Measurements from ENCODE around the gene PTGER2. TPM values are rescaled to one million over a fixed set of nuclear protein-coding genes. Genes with fewer than 3 reads are reported as not detected.

The PTGER2 gene
- total RNA-seq, result 5.3 TPM
- long read RNA-seq, transcript PTGER2-201 (2 exons, 2,383 nt), result major isoform, 16 of 20 reads
- long read RNA-seq, partial matches to known transcripts, result 0 of 20 reads
- long read RNA-seq, other reads (novel, unspliced or antisense), result 0 of 20 reads

GRCh38 chr14:52313903-52314594 is at the start of gene PTGER2:
Gene PTGER2, plus strand, starts transcription at chr14:52314312. Its CDS starts 237 bp downstream, at chr14:52314549.
- intact Hi-C loops (cut with DNase I), result no loop called here
- ATAC-seq (peak; percentile 90), DNase-seq (peak; percentile 95)
- Histone ChIP-seq H3K4me1 (peaks cover 18% of the 10 kb centered on the region), H3K4me3 (peak within 1 kb of the TSS; percentile 62), H3K36me3 (no peaks in the 10 kb centered on the region), H3K27ac (peak within 1 kb of the TSS; percentile 78), H3K9me3 (no peaks in the 10 kb centered on the region), H3K27me3 (peaks cover 4% of the 10 kb centered on the region)
- TF ChIP-seq, protein P1, sequence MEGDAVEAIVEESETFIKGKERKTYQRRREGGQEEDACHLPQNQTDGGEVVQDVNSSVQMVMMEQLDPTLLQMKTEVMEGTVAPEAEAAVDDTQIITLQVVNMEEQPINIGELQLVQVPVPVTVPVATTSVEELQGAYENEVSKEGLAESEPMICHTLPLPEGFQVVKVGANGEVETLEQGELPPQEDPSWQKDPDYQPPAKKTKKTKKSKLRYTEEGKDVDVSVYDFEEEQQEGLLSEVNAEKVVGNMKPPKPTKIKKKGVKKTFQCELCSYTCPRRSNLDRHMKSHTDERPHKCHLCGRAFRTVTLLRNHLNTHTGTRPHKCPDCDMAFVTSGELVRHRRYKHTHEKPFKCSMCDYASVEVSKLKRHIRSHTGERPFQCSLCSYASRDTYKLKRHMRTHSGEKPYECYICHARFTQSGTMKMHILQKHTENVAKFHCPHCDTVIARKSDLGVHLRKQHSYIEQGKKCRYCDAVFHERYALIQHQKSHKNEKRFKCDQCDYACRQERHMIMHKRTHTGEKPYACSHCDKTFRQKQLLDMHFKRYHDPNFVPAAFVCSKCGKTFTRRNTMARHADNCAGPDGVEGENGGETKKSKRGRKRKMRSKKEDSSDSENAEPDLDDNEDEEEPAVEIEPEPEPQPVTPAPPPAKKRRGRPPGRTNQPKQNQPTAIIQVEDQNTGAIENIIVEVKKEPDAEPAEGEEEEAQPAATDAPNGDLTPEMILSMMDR (IDR thresholded peaks at IDR 0.05), result no peak

DNA sequence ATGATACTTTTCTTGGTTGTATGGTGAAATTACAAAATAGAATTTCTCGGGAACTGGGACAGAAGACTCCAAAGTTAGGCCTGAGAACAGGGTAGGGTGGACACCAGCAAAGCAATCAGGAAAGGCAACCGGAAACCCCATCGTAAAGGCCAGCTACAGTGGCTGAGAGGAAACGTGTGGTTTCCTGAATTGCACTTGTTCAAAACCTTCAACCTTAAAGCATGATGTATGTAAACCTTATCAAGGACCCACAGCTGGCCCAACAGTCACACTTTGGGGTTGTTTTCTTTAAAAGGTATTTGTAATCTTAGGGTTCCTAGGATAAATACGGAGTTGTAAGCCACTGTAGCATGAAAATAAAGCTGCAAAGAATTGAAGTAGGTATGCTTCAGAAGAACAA is 48.9 kb upstream of the PTGER2 start:
- TF ChIP-seq, protein P1 (IDR thresholded peaks at IDR 0.05), result no peak
- H3K4me3 ChIP-seq, result no peak overlapping the region
- H3K9me3 ChIP-seq, result no peaks in the 10 kb centered on the region
- H3K4me1 ChIP-seq, result peaks cover 10% of the 10 kb centered on the region
- H3K27me3 ChIP-seq, result peaks cover 27% of the 10 kb centered on the region
- intact Hi-C loops (cut with DNase I), result no loop called here
- no peak for DNase-seq
- no peak overlapping the region for H3K27ac ChIP-seq
- H3K36me3 ChIP-seq, result no peaks in the 10 kb centered on the region
- no peak for ATAC-seq

- intact Hi-C loops (cut with DNase I), result no loop called here
These were observed 47.9 kb upstream of the PTGER2 start for GRCh38 chr14:52266179-52266578.

GRCh38 chr14:52266782-52267181 is 47.3 kb upstream of the PTGER2 start:
- no peak overlapping the region for H3K27ac ChIP-seq
- peaks cover 10% of the 10 kb centered on the region for H3K4me1 ChIP-seq
- no peaks in the 10 kb centered on the region for H3K36me3 ChIP-seq
- no peaks in the 10 kb centered on the region for H3K9me3 ChIP-seq
- H3K4me3 ChIP-seq, result no peak overlapping the region
- DNase-seq, result no peak
- peaks cover 27% of the 10 kb centered on the region for H3K27me3 ChIP-seq
- TF ChIP-seq, protein P1 (IDR thresholded peaks at IDR 0.05), result no peak
- intact Hi-C loops (cut with DNase I), result no loop called here
- no peak for ATAC-seq

More at GRCh38 chr14:52266179-52266578, 47.9 kb upstream of the PTGER2 start:
- Histone ChIP-seq H3K9me3 (no peaks in the 10 kb centered on the region), H3K4me3 (no peak overlapping the region), H3K4me1 (peaks cover 10% of the 10 kb centered on the region), H3K36me3 (no peaks in the 10 kb centered on the region), H3K27ac (no peak overlapping the region), H3K27me3 (peaks cover 27% of the 10 kb centered on the region)
- no peak for DNase-seq
- TF ChIP-seq, protein P1 (IDR thresholded peaks at IDR 0.05), result no peak
- no peak for ATAC-seq

- ATAC-seq (peak; percentile 75), DNase-seq (peak; percentile 64)
- H3K9me3 ChIP-seq, result no peaks in the 10 kb centered on the region
- peaks cover 27% of the 10 kb centered on the region for H3K27me3 ChIP-seq
- TF ChIP-seq, protein P1 (IDR thresholded peaks at IDR 0.05), result no peak
- peaks cover 10% of the 10 kb centered on the region for H3K4me1 ChIP-seq
- H3K4me3 ChIP-seq, result peak within 1 kb of the TSS; percentile 47
- no peaks in the 10 kb centered on the region for H3K36me3 ChIP-seq
- peak within 1 kb of the TSS; percentile 36 for H3K27ac ChIP-seq
- intact Hi-C loops (cut with DNase I), result no loop called here
These were observed 46.4 kb upstream of the PTGER2 start, which contains the start of gene PTGDR for GRCh38 chr14:52267501-52268278. Gene PTGDR, plus strand, starts transcription at chr14:52267698. Its CDS starts 117 bp downstream, at chr14:52267815.

Measured in upper lobe of right lung (tissue), 1 donor.